ENCODE results near the gene FANK1. TPM values are rescaled to one million over a fixed set of nuclear protein-coding genes. Genes with fewer than 3 reads are reported as not detected.
A peak's percentile ranks its signal among the peaks of the same experiment; 100 is the strongest.

The FANK1 gene
- total and polyA plus RNA-seq, 7 experiments from 2014 or later: 0.35 to 0.67 (median 0.37) TPM; not detected in 4

GRCh38 chr10:126027692-126028091 is 131.3 kb downstream of the FANK1 start:
- H3K27me3 Mint-ChIP-seq: peaks cover 0 to 6% (median 5%) of the 10 kb centered on the region in 5 donors

GRCh38 chr10:126029999-126030398 is 133.6 kb downstream of the FANK1 start:
- H3K27me3 ChIP-seq (ENCODE audit: control insufficient read depth in 2 of 2, insufficient read depth in 2 of 2, low read length in 2 of 2): no peaks in the 10 kb centered on the region
- ATAC-seq (no peak), DNase-seq (no peak)
- H3K4me1 Mint-ChIP-seq: no peaks in the 10 kb centered on the region
- H3K4me3 Mint-ChIP-seq: no peak overlapping the region
- no peaks in the 10 kb centered on the region for H3K36me3 ChIP-seq (ENCODE audit: control insufficient read depth in 2 of 3, insufficient read depth in 3 of 3, low read length in 3 of 3)
- no peaks in the 10 kb centered on the region for H3K36me3 Mint-ChIP-seq
- peaks cover 0 to 65% (median 12%) of the 10 kb centered on the region in 11 donors for H3K9me3 Mint-ChIP-seq
- no peak overlapping the region for H3K27ac ChIP-seq (ENCODE audit: low read depth, low read length)
- peaks cover 0 to 2% (median 0%) of the 10 kb centered on the region in 5 donors for H3K27me3 Mint-ChIP-seq
- no peak overlapping the region for H3K27ac Mint-ChIP-seq
- ChIA-PET CTCF (no interaction called here), POLR2A (no interaction called here)
- H3K9me3 ChIP-seq (ENCODE audit: control insufficient read depth in 2 of 3, low read length in 3 of 3): no peaks in the 10 kb centered on the region
- no peaks in the 10 kb centered on the region for H3K4me1 ChIP-seq (ENCODE audit: control insufficient read depth in 2 of 2, insufficient read depth in 2 of 2, low read length in 2 of 2)
- intact Hi-C loops (cut with micrococcal nuclease): no loop called here
- H3K4me3 ChIP-seq (ENCODE audit: low read length): no peak overlapping the region

More at GRCh38 chr10:126027692-126028091, 131.3 kb downstream of the FANK1 start:
- Mint-ChIP-seq H3K36me3 (no peaks in the 10 kb centered on the region), H3K9me3 (peaks cover 0 to 60% (median 14%) of the 10 kb centered on the region in 11 donors), H3K27ac (no peak overlapping the region), H3K4me3 (no peak overlapping the region), H3K4me1 (no peaks in the 10 kb centered on the region)
- H3K4me3 ChIP-seq (ENCODE audit: low read length): no peak overlapping the region
- ATAC-seq (no peak), DNase-seq (no peak)
- intact Hi-C loops (cut with micrococcal nuclease): no loop called here
- ChIA-PET CTCF (no interaction called here), POLR2A (no interaction called here)
- H3K4me1 ChIP-seq (ENCODE audit: control insufficient read depth in 2 of 2, insufficient read depth in 2 of 2, low read length in 2 of 2): no peaks in the 10 kb centered on the region
- H3K36me3 ChIP-seq (ENCODE audit: control insufficient read depth in 2 of 3, insufficient read depth in 3 of 3, low read length in 3 of 3): no peaks in the 10 kb centered on the region
- no peaks in the 10 kb centered on the region for H3K9me3 ChIP-seq (ENCODE audit: control insufficient read depth in 2 of 3, low read length in 3 of 3)
- no peak overlapping the region for H3K27ac ChIP-seq (ENCODE audit: low read depth, low read length)
- H3K27me3 ChIP-seq (ENCODE audit: control insufficient read depth in 2 of 2, insufficient read depth in 2 of 2, low read length in 2 of 2): no peaks in the 10 kb centered on the region

- Mint-ChIP-seq H3K36me3 (no peaks in the 10 kb centered on the region), H3K27ac (no peak overlapping the region), H3K4me1 (no peaks in the 10 kb centered on the region), H3K4me3 (no peak overlapping the region), H3K27me3 (peaks cover 0 to 14% (median 7%) of the 10 kb centered on the region in 5 donors), H3K9me3 (peaks cover 0 to 20% (median 4%) of the 10 kb centered on the region in 11 donors)
- no peaks in the 10 kb centered on the region for H3K4me1 ChIP-seq (ENCODE audit: control insufficient read depth in 2 of 2, insufficient read depth in 2 of 2, low read length in 2 of 2)
- intact Hi-C loops (cut with micrococcal nuclease): no loop called here
- no peaks in the 10 kb centered on the region for H3K36me3 ChIP-seq (ENCODE audit: control insufficient read depth in 2 of 3, insufficient read depth in 3 of 3, low read length in 3 of 3)
- POLR2A ChIA-PET: no interaction called here
- CTCF ChIA-PET: no interaction called here
- no peaks in the 10 kb centered on the region for H3K27me3 ChIP-seq (ENCODE audit: control insufficient read depth in 2 of 2, insufficient read depth in 2 of 2, low read length in 2 of 2)
- H3K27ac ChIP-seq (ENCODE audit: low read depth, low read length): no peak overlapping the region
- DNase-seq (no peak), ATAC-seq (no peak)
- H3K9me3 ChIP-seq (ENCODE audit: control insufficient read depth in 2 of 3, low read length in 3 of 3): no peaks in the 10 kb centered on the region
- H3K4me3 ChIP-seq (ENCODE audit: low read length): no peak overlapping the region
Observed at GRCh38 chr10:126034586-126034985, 138.2 kb downstream of the FANK1 start.

GRCh38 chr10:126036515-126036914 is 140.2 kb downstream of the FANK1 start:
- CTCF ChIA-PET: no interaction called here
- no peaks in the 10 kb centered on the region for H3K27me3 ChIP-seq (ENCODE audit: control insufficient read depth in 2 of 2, insufficient read depth in 2 of 2, low read length in 2 of 2)
- peaks cover 0 to 13% (median 4%) of the 10 kb centered on the region in 11 donors for H3K9me3 Mint-ChIP-seq
- POLR2A ChIA-PET: no interaction called here
- H3K4me3 ChIP-seq (ENCODE audit: low read length): no peak overlapping the region
- no peaks in the 10 kb centered on the region for H3K36me3 ChIP-seq (ENCODE audit: control insufficient read depth in 2 of 3, insufficient read depth in 3 of 3, low read length in 3 of 3)
- no peak overlapping the region for H3K4me3 Mint-ChIP-seq
- peak; percentile 41 for ATAC-seq
- peaks cover 0 to 14% (median 7%) of the 10 kb centered on the region in 5 donors for H3K27me3 Mint-ChIP-seq
- H3K9me3 ChIP-seq (ENCODE audit: control insufficient read depth in 2 of 3, low read length in 3 of 3): no peaks in the 10 kb centered on the region
- intact Hi-C loops (cut with micrococcal nuclease): no loop called here
- H3K27ac Mint-ChIP-seq: no peak overlapping the region
- H3K27ac ChIP-seq (ENCODE audit: low read depth, low read length): no peak overlapping the region
- H3K36me3 Mint-ChIP-seq: no peaks in the 10 kb centered on the region
- no peak for DNase-seq
- peaks cover 0 to 7% (median 3%) of the 10 kb centered on the region in 7 donors for H3K4me1 Mint-ChIP-seq
- no peaks in the 10 kb centered on the region for H3K4me1 ChIP-seq (ENCODE audit: control insufficient read depth in 2 of 2, insufficient read depth in 2 of 2, low read length in 2 of 2)

- H3K4me1 ChIP-seq (ENCODE audit: control insufficient read depth in 2 of 2, insufficient read depth in 2 of 2, low read length in 2 of 2): no peaks in the 10 kb centered on the region
Observed at GRCh38 chr10:126037946-126038345, 141.6 kb downstream of the FANK1 start.

GRCh38 chr10:126041117-126041516 is 144.8 kb downstream of the FANK1 start:
- H3K4me3 ChIP-seq (ENCODE audit: low read length): no peak overlapping the region
- no peak overlapping the region for H3K27ac ChIP-seq (ENCODE audit: low read depth, low read length)

More at GRCh38 chr10:126037946-126038345, 141.6 kb downstream of the FANK1 start:
- no peak overlapping the region for H3K27ac ChIP-seq (ENCODE audit: low read depth, low read length)
- POLR2A ChIA-PET: no interaction called here
- Mint-ChIP-seq H3K36me3 (no peaks in the 10 kb centered on the region), H3K4me1 (peaks cover 6 to 19% (median 12%) of the 10 kb centered on the region in 7 donors), H3K27ac (no peak overlapping the region), H3K27me3 (peaks cover 0 to 14% (median 7%) of the 10 kb centered on the region in 5 donors), H3K9me3 (peaks cover 0 to 10% (median 4%) of the 10 kb centered on the region in 11 donors), H3K4me3 (no peak overlapping the region)
- no peak for ATAC-seq
- no peak for DNase-seq
- H3K27me3 ChIP-seq (ENCODE audit: control insufficient read depth in 2 of 2, insufficient read depth in 2 of 2, low read length in 2 of 2): no peaks in the 10 kb centered on the region
- intact Hi-C loops (cut with micrococcal nuclease): no loop called here
- H3K9me3 ChIP-seq (ENCODE audit: control insufficient read depth in 2 of 3, low read length in 3 of 3): no peaks in the 10 kb centered on the region
- CTCF ChIA-PET: no interaction called here
- no peaks in the 10 kb centered on the region for H3K36me3 ChIP-seq (ENCODE audit: control insufficient read depth in 2 of 3, insufficient read depth in 3 of 3, low read length in 3 of 3)
- H3K4me3 ChIP-seq (ENCODE audit: low read length): no peak overlapping the region

GRCh38 chr10:126041804-126042231 is 145.5 kb downstream of the FANK1 start:
- peak; percentile 93 for ATAC-seq
- peak; percentile 6 to 70 (median 53) for DNase-seq
- ChIA-PET CTCF (no interaction called here), POLR2A (no interaction called here)
- Histone ChIP-seq H3K27ac (ENCODE audit: low read depth, low read length) (no peak overlapping the region), H3K27me3 (ENCODE audit: control insufficient read depth in 2 of 2, insufficient read depth in 2 of 2, low read length in 2 of 2) (no peaks in the 10 kb centered on the region), H3K4me3 (ENCODE audit: low read length) (no peak overlapping the region), H3K36me3 (ENCODE audit: control insufficient read depth in 2 of 3, insufficient read depth in 3 of 3, low read length in 3 of 3) (no peaks in the 10 kb centered on the region), H3K9me3 (ENCODE audit: control insufficient read depth in 2 of 3, low read length in 3 of 3) (no peaks in the 10 kb centered on the region), H3K4me1 (ENCODE audit: control insufficient read depth in 2 of 2, insufficient read depth in 2 of 2, low read length in 2 of 2) (no peaks in the 10 kb centered on the region)
- peaks cover 0 to 6% (median 0%) of the 10 kb centered on the region in 5 donors for H3K27me3 Mint-ChIP-seq
- intact Hi-C loops (cut with micrococcal nuclease): no loop called here
- H3K36me3 Mint-ChIP-seq: no peaks in the 10 kb centered on the region
- peak overlapping the region in 9 of 10 donors; percentile 15 to 75 (median 39) for H3K4me3 Mint-ChIP-seq
- H3K4me1 Mint-ChIP-seq: peaks cover 6 to 19% (median 12%) of the 10 kb centered on the region in 7 donors
- H3K9me3 Mint-ChIP-seq: peaks cover 0 to 3% (median 0%) of the 10 kb centered on the region in 11 donors
- H3K27ac Mint-ChIP-seq: peak overlapping the region in 7 of 9 donors; percentile 60 to 92 (median 78)

More at GRCh38 chr10:126041117-126041516, 144.8 kb downstream of the FANK1 start:
- Mint-ChIP-seq H3K4me1 (peaks cover 6 to 19% (median 12%) of the 10 kb centered on the region in 7 donors), H3K4me3 (peak overlapping the region in 2 of 10 donors; percentile 31 to 52), H3K36me3 (no peaks in the 10 kb centered on the region), H3K27me3 (peaks cover 0 to 13% (median 1%) of the 10 kb centered on the region in 5 donors), H3K27ac (peak overlapping the region in 3 of 9 donors; percentile 15 to 76 (median 34)), H3K9me3 (peaks cover 0 to 3% (median 0%) of the 10 kb centered on the region in 11 donors)
- H3K4me1 ChIP-seq (ENCODE audit: control insufficient read depth in 2 of 2, insufficient read depth in 2 of 2, low read length in 2 of 2): no peaks in the 10 kb centered on the region
- no peaks in the 10 kb centered on the region for H3K27me3 ChIP-seq (ENCODE audit: control insufficient read depth in 2 of 2, insufficient read depth in 2 of 2, low read length in 2 of 2)
- intact Hi-C loops (cut with micrococcal nuclease): no loop called here
- DNase-seq (no peak), ATAC-seq (no peak)
- no peaks in the 10 kb centered on the region for H3K9me3 ChIP-seq (ENCODE audit: control insufficient read depth in 2 of 3, low read length in 3 of 3)
- H3K36me3 ChIP-seq (ENCODE audit: control insufficient read depth in 2 of 3, insufficient read depth in 3 of 3, low read length in 3 of 3): no peaks in the 10 kb centered on the region
- ChIA-PET CTCF (no interaction called here), POLR2A (no interaction called here)
